Measurements from ENCODE around the gene TAF11L9.
"Not testable (repeated sequence)": the region's sequence is repeated elsewhere in the genome, so short reads cannot be mapped to it uniquely, and the experiment has no call there.

The TAF11L9 gene

DNA sequence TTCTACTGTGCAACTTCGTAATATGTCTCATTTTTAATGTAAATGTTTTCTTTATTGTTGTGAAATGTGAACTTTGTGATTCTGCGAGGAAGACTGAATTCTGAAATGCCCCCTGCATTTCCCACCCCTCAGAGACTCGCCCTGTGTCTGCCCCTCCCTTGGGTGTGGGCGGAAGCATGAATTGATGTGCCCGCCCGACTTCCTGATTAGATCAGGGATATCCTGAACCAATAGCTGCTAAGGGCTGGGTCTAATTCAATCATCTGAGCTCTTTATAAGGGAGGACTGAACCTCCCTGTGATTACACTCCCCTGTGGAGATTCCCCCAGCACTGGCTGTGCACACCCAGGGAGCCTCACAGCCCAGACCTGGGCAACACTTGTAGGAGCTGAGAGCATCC, 9.7 kb upstream of the TAF11L9 start, which contains the start of gene TAF11L11:
TSS of gene TAF11L11 (plus strand) at position 304 of the 400 bp plus-strand sequence.
- H3K4me3 ChIP-seq (ENCODE audit: low read length in 2 of 2); H3K9ac ChIP-seq (ENCODE audit: low read depth in 1 of 2, low read length in 2 of 2); H3K9me3 ChIP-seq (ENCODE audit: control insufficient read depth in 2 of 2, low read length in 2 of 2); H3K4me1 ChIP-seq (ENCODE audit: control insufficient read depth in 2 of 2, insufficient read depth in 2 of 2, low read length in 2 of 2); H3K27me3 ChIP-seq (ENCODE audit: control insufficient read depth in 2 of 2, insufficient read depth in 2 of 2, low read length in 2 of 2); H3K36me3 ChIP-seq (ENCODE audit: control insufficient read depth in 2 of 2, insufficient read depth in 2 of 2, low read length in 2 of 2); H3K27ac ChIP-seq (ENCODE audit: low read depth in 2 of 2, low read length in 2 of 2): not testable (repeated sequence)

DNA sequence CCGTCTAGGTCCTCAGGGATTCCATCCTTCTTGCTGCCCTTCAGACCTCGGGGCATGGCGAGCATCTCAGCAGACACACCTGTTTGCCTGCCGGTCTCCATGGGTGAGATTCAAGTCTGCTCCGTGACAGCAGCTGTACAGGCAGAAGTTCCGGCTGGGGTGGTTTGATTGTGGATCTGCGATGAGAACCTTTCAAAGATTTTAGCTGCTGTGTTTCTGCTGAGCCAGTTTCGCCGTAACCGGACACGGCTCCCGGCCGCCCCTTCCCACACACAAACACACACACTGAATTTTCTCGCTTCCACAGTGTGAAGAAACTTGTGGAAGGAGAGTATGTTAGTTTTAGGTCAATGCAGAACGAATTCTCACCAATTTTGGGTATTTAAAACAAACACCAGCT, 3.5 kb upstream of the TAF11L9 start, which contains the start of gene TAF11L10:
TSS of gene TAF11L10 (minus strand) at position 101 of the 400 bp plus-strand sequence.
- not testable (repeated sequence) for H3K9me3 ChIP-seq (ENCODE audit: control insufficient read depth in 2 of 2, low read length in 2 of 2); H3K4me1 ChIP-seq (ENCODE audit: control insufficient read depth in 2 of 2, insufficient read depth in 2 of 2, low read length in 2 of 2); H3K27me3 ChIP-seq (ENCODE audit: control insufficient read depth in 2 of 2, insufficient read depth in 2 of 2, low read length in 2 of 2); H3K27ac ChIP-seq (ENCODE audit: low read depth in 2 of 2, low read length in 2 of 2); H3K9ac ChIP-seq (ENCODE audit: low read depth in 1 of 2, low read length in 2 of 2); H3K36me3 ChIP-seq (ENCODE audit: control insufficient read depth in 2 of 2, insufficient read depth in 2 of 2, low read length in 2 of 2); H3K4me3 ChIP-seq (ENCODE audit: low read length in 2 of 2)

DNA sequence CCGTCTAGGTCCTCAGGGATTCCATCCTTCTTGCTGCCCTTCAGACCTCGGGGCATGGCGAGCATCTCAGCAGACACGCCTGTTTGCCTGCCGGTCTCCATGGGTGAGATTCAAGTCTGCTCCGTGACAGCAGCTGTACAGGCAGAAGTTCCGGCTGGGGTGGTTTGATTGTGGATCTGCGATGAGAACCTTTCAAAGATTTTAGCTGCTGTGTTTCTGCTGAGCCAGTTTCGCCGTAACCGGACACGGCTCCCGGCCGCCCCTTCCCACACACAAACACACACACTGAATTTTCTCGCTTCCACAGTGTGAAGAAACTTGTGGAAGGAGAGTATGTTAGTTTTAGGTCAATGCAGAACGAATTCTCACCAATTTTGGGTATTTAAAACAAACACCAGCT, 3.3 kb downstream of the TAF11L9 start, which contains the start of gene TAF11L8:
TSS of gene TAF11L8 (minus strand) at position 101 of the 400 bp plus-strand sequence.
- not testable (repeated sequence) for H3K36me3 ChIP-seq (ENCODE audit: control insufficient read depth in 2 of 2, insufficient read depth in 2 of 2, low read length in 2 of 2); H3K9me3 ChIP-seq (ENCODE audit: control insufficient read depth in 2 of 2, low read length in 2 of 2); H3K4me3 ChIP-seq (ENCODE audit: low read length in 2 of 2); H3K27me3 ChIP-seq (ENCODE audit: control insufficient read depth in 2 of 2, insufficient read depth in 2 of 2, low read length in 2 of 2); H3K27ac ChIP-seq (ENCODE audit: low read depth in 2 of 2, low read length in 2 of 2); H3K4me1 ChIP-seq (ENCODE audit: control insufficient read depth in 2 of 2, insufficient read depth in 2 of 2, low read length in 2 of 2); H3K9ac ChIP-seq (ENCODE audit: low read depth in 1 of 2, low read length in 2 of 2)

DNA sequence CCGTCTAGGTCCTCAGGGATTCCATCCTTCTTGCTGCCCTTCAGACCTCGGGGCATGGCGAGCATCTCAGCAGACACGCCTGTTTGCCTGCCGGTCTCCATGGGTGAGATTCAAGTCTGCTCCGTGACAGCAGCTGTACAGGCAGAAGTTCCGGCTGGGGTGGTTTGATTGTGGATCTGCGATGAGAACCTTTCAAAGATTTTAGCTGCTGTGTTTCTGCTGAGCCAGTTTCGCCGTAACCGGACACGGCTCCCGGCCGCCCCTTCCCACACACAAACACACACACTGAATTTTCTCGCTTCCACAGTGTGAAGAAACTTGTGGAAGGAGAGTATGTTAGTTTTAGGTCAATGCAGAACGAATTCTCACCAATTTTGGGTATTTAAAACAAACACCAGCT, 8.5 kb downstream of the TAF11L9 start, which contains the start of gene TAF11L7:
TSS of gene TAF11L7 (minus strand) at position 101 of the 400 bp plus-strand sequence.
- not testable (repeated sequence) for H3K4me3 ChIP-seq (ENCODE audit: low read length in 2 of 2); H3K9me3 ChIP-seq (ENCODE audit: control insufficient read depth in 2 of 2, low read length in 2 of 2); H3K27ac ChIP-seq (ENCODE audit: low read depth in 2 of 2, low read length in 2 of 2); H3K27me3 ChIP-seq (ENCODE audit: control insufficient read depth in 2 of 2, insufficient read depth in 2 of 2, low read length in 2 of 2); H3K4me1 ChIP-seq (ENCODE audit: control insufficient read depth in 2 of 2, insufficient read depth in 2 of 2, low read length in 2 of 2); H3K9ac ChIP-seq (ENCODE audit: low read depth in 1 of 2, low read length in 2 of 2); H3K36me3 ChIP-seq (ENCODE audit: control insufficient read depth in 2 of 2, insufficient read depth in 2 of 2, low read length in 2 of 2)
